ENCODE measurements around the gene CCDC167.

Gene CCDC167

GRCh38 chr6:37528541-37528940, 28.8 kb upstream of the CCDC167 start:
- no peak for DNase-seq

- DNase-seq: peak; percentile 30
Measured at GRCh38 chr6:37525460-37526357, 26.0 kb upstream of the CCDC167 start.

GRCh38 chr6:37524970-37525318, 25.3 kb upstream of the CCDC167 start:
- no peak for DNase-seq

- DNase-seq: peak; percentile 79
Measured at GRCh38 chr6:37524025-37524969, 24.6 kb upstream of the CCDC167 start.

GRCh38 chr6:37523412-37523811, 23.7 kb upstream of the CCDC167 start:
- DNase-seq: no peak

GRCh38 chr6:37522836-37523235, 23.1 kb upstream of the CCDC167 start:
- DNase-seq: no peak

- DNase-seq: no peak
Measured at GRCh38 chr6:37521674-37522073, 22.0 kb upstream of the CCDC167 start.

- no peak for DNase-seq
Measured at GRCh38 chr6:37520926-37521325, 21.2 kb upstream of the CCDC167 start.

- no peak for DNase-seq
Measured at GRCh38 chr6:37519461-37519860, 19.8 kb upstream of the CCDC167 start.

- no peak for DNase-seq
Measured at GRCh38 chr6:37518116-37518515, 18.4 kb upstream of the CCDC167 start.

- DNase-seq: no peak
Measured at GRCh38 chr6:37517411-37517812, 17.7 kb upstream of the CCDC167 start.

- DNase-seq: no peak
Measured at GRCh38 chr6:37516920-37517405, 17.3 kb upstream of the CCDC167 start.

GRCh38 chr6:37516076-37516919, 16.6 kb upstream of the CCDC167 start:
- DNase-seq: no peak

GRCh38 chr6:37515712-37516075, 16.0 kb upstream of the CCDC167 start:
- no peak for DNase-seq

GRCh38 chr6:37514837-37515236, 15.1 kb upstream of the CCDC167 start:
- DNase-seq: no peak

GRCh38 chr6:37514321-37514771, 14.7 kb upstream of the CCDC167 start:
- DNase-seq: peak; percentile 64

- DNase-seq: no peak
Measured at GRCh38 chr6:37513576-37513975, 13.9 kb upstream of the CCDC167 start.

GRCh38 chr6:37513155-37513554, 13.5 kb upstream of the CCDC167 start:
- DNase-seq: no peak

GRCh38 chr6:37512400-37513011, 12.8 kb upstream of the CCDC167 start:
- DNase-seq: no peak

- DNase-seq: no peak
Measured at GRCh38 chr6:37511910-37512399, 12.3 kb upstream of the CCDC167 start.

- no peak for DNase-seq
Measured at GRCh38 chr6:37511201-37511600, 11.5 kb upstream of the CCDC167 start.

Data from HCEC 1CT (cell line).